Upper lobe of right lung (tissue), 1 donor: ENCODE results near the gene SCP2. TPM values are rescaled to one million over a fixed set of nuclear protein-coding genes. Genes with fewer than 3 reads are reported as not detected.
A peak's percentile ranks its signal among the peaks of the same experiment; 100 is the strongest.

Source experiments
- ATAC-seq: fragments of 200-7000 bp; cut with Tn5 transposase; one replicate; pipeline ENCODE4 v1.9.1; 2020; ENCODE audit warnings: mild to moderate bottlenecking, moderate library complexity
- DNase-seq: peaks from one replicate; pipeline ENCODE4 v3.0.0-alpha.2; 2020
- H3K27ac ChIP-seq: fragments of 200-600 bp; one replicate; pipeline ENCODE4 v1.8.0; 2022
- H3K27me3 ChIP-seq: fragments of 200-600 bp; one replicate; pipeline ENCODE4 v1.8.0; 2022; ENCODE audit warnings: mild to moderate bottlenecking
- H3K36me3 ChIP-seq: fragments of 200-600 bp; one replicate; pipeline ENCODE4 v1.8.0; 2022
- H3K4me1 ChIP-seq: fragments of 200-600 bp; one replicate; pipeline ENCODE4 v1.8.0; 2022
- H3K4me3 ChIP-seq: fragments of 200-600 bp; one replicate; pipeline ENCODE4 v1.8.0; 2022; ENCODE audit warnings: mild to moderate bottlenecking
- H3K9me3 ChIP-seq: fragments of 200-600 bp; one replicate; pipeline ENCODE4 v1.8.0; 2022
- intact Hi-C: fragments of 100-400 bp; cut with DNase I; formaldehyde crosslinking; loops from one replicate; pipeline ENCODE4 v1.11.0; 2022
- total RNA-seq: library from RNA; stranded (reverse); fragmentation: NEBNext Ultra II Directional; extraction: Animal tissue kit (Norgen Biotek cat#: 25700); gene quantifications from one replicate; pipeline ENCODE4 v1.2.1, GENCODE V29; 2021
- TF ChIP-seq, protein P1 (sequence below): fragments of 200-600 bp; IDR thresholded peaks from one replicate; pipeline ENCODE4 v1.8.0; 2022; ENCODE audit warnings: antibody characterized with exemption
- donor health status: DM: no; HTN: yes; CAD: no; lungs with severe emphysema.

SCP2 gene
- total RNA-seq, 1 donor from 2014 or later, result 140 TPM

DNA sequence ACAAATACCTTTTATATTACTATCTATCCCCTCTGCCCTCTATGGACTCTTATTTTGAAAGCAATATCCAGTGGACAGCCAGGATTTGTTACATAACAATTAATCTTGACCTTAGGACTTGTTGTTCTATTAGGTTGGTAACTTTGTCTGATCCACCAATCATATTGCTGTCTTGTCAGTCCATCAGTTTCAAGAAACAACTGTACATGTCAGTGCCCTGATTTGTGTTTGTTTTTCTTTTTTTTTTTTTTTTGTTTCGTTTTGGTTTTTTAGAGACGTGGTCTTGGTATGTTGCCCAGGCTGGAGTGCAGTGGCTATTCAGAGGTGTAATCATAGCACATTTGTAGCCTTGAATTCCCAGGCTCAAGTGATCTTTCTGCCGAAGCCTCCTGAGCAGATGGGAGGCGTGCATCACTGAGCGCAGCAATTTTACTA lies 1.5 kb upstream of the SCP2 start:
- H3K4me1 ChIP-seq, result peaks cover 15% of the 10 kb centered on the region
- DNase-seq (no peak), ATAC-seq (no peak)
- H3K9me3 ChIP-seq, result no peaks in the 10 kb centered on the region
- intact Hi-C loops, result no loop called here
- TF ChIP-seq, protein P1, sequence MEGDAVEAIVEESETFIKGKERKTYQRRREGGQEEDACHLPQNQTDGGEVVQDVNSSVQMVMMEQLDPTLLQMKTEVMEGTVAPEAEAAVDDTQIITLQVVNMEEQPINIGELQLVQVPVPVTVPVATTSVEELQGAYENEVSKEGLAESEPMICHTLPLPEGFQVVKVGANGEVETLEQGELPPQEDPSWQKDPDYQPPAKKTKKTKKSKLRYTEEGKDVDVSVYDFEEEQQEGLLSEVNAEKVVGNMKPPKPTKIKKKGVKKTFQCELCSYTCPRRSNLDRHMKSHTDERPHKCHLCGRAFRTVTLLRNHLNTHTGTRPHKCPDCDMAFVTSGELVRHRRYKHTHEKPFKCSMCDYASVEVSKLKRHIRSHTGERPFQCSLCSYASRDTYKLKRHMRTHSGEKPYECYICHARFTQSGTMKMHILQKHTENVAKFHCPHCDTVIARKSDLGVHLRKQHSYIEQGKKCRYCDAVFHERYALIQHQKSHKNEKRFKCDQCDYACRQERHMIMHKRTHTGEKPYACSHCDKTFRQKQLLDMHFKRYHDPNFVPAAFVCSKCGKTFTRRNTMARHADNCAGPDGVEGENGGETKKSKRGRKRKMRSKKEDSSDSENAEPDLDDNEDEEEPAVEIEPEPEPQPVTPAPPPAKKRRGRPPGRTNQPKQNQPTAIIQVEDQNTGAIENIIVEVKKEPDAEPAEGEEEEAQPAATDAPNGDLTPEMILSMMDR, result no peak
- H3K36me3 ChIP-seq, result no peaks in the 10 kb centered on the region
- no peaks in the 10 kb centered on the region for H3K27me3 ChIP-seq
- H3K4me3 ChIP-seq, result no peak overlapping the region
- no peak overlapping the region for H3K27ac ChIP-seq

DNA sequence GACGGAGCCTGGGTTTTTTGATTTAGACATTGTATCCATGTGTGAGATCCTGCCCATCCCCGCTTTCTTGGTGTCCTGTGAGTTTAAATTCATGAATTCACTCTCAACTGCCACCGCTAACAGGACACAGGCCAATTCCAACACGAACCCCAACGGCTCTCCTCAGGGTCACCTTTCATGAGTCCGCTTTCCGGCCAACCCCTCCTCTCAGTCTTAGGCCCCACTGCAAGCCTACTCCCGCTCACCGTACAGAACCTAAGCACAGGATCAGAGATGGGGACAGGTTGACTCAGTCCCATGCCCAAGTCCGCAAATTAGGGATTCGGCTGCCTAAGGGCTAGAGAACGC lies 238 bp upstream of the SCP2 start:
- intact Hi-C loops, result no loop called here
- Histone ChIP-seq H3K27ac (peak overlapping the region; percentile 78), H3K9me3 (no peaks in the 10 kb centered on the region), H3K27me3 (no peaks in the 10 kb centered on the region), H3K4me1 (peaks cover 15% of the 10 kb centered on the region), H3K36me3 (no peaks in the 10 kb centered on the region), H3K4me3 (peak overlapping the region; percentile 79)
- DNase-seq, result no peak
- TF ChIP-seq, protein P1, result no peak
- ATAC-seq, result no peak

DNA sequence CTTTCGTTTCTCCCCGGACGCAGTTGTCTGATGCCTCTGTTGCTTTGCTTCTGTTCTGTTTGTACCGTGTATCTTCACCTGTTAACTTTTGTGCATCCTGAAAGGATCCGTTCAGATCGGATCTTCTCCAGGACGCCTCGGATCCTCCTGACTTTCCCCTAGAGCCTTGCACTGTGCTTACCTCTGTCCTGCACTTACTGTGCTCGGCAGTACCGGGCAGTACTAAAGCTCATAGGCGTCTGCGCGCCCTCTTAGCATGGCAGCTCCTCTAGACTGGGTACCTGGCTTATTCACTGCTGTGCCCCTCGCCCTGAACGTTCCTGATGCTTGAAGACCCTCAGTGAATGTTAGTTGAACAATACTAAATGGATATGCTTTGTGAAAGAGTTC lies 934 bp downstream of the SCP2 start:
- intact Hi-C loops, result no loop called here
- peak overlapping the region; percentile 78 for H3K27ac ChIP-seq
- no peaks in the 10 kb centered on the region for H3K9me3 ChIP-seq
- TF ChIP-seq, protein P1, result no peak
- ATAC-seq, result peak; percentile 8
- H3K4me3 ChIP-seq, result peak overlapping the region; percentile 79
- no peaks in the 10 kb centered on the region for H3K36me3 ChIP-seq
- peaks cover 15% of the 10 kb centered on the region for H3K4me1 ChIP-seq
- no peaks in the 10 kb centered on the region for H3K27me3 ChIP-seq
- DNase-seq, result no peak

DNA sequence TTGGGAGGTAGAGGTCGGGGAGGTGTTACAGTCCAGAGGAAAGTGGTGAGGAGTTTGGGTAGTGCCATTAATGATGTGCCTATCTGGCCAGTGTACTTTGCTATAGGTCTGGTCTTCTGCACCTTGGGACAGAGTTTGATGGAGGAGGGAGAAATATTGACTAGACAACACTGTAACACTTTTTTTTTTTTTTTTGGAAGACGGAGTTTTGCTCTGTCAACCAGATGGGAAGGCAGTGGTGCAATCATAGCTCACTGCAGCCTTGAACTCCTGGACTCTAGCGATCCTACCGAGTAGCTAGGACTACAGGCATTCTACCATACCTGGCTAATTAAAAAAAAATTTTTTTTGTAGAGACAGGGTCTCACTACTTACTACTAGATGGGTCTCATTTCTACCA lies 1.9 kb downstream of the SCP2 start:
- Histone ChIP-seq H3K9me3 (no peaks in the 10 kb centered on the region), H3K4me1 (peaks cover 15% of the 10 kb centered on the region), H3K4me3 (no peak overlapping the region), H3K27ac (no peak overlapping the region), H3K36me3 (no peaks in the 10 kb centered on the region), H3K27me3 (no peaks in the 10 kb centered on the region)
- TF ChIP-seq, protein P1, result no peak
- DNase-seq (no peak), ATAC-seq (no peak)
- intact Hi-C loops, result no loop called here

DNA sequence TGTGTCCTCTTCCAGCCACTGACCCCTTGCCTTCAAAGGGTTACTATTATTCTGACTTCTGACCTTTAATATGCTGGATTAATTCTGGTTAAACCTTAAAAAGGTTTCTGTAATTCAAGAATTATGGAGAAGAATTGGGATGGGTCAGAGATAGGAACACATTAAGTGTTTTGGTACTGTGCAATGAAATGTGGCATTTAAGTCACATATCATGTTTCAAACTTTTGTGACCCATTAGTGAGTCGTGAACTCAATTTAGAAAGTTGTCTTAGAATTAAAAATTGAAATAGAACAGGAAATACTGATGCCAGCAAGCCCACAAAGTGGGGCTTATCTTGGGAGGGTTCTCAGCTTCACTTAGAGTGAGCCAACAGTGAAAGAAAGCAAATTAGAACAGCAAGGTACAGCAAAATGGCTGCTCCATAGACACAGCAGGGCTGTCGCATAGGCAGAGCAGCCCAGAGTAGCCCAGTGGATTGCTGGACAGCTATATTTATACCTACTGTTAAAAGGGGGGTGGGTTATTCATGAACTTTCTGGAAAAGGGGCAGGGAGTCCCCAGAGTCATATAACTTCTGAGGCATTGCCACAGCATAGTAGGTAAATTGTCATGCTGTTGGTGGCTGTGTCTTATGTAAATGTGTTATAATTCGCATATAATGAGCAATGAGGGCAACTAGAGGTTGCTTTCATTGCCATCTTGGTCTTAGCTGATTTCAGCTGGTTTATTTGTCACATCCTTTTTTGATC lies 10.5 kb downstream of the SCP2 start:
- Histone ChIP-seq H3K4me3 (no peak overlapping the region), H3K27ac (no peak overlapping the region), H3K27me3 (no peaks in the 10 kb centered on the region), H3K4me1 (no peaks in the 10 kb centered on the region), H3K36me3 (no peaks in the 10 kb centered on the region), H3K9me3 (no peaks in the 10 kb centered on the region)
- TF ChIP-seq, protein P1, result no peak
- no peak for ATAC-seq
- no peak for DNase-seq
- intact Hi-C loops, result no loop called here

DNA sequence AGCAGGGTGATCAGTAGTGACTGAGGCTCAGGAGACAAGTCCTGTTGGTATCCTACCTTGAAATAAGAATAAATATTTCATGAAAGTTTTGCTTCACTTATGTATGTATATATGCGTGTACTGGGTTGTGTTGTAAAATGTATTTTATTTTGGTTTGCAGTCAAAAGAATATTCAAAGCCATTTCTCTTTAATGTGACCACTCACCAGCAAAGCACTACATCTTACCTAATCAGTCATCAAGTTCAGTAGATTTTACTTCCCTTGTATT lies 11.0 kb downstream of the SCP2 start:
- H3K4me3 ChIP-seq, result no peak overlapping the region
- H3K9me3 ChIP-seq, result no peaks in the 10 kb centered on the region
- TF ChIP-seq, protein P1, result no peak
- intact Hi-C loops, result no loop called here
- no peak overlapping the region for H3K27ac ChIP-seq
- H3K36me3 ChIP-seq, result no peaks in the 10 kb centered on the region
- ATAC-seq (no peak), DNase-seq (no peak)
- H3K4me1 ChIP-seq, result no peaks in the 10 kb centered on the region
- no peaks in the 10 kb centered on the region for H3K27me3 ChIP-seq
